ENCODE measurements around the gene VSIG1.

VSIG1 gene

GRCh38 chrX:108123591-108124366 is 78.9 kb downstream of the VSIG1 start:
- no peak overlapping the region for H3K4me3 ChIP-seq (ENCODE audit: low read length)
- DNase-seq (ENCODE audit: low read depth, low spot score): no peak

- H3K4me3 ChIP-seq (ENCODE audit: low read length): no peak overlapping the region
- no peak for DNase-seq (ENCODE audit: low read depth, low spot score)
Measured at GRCh38 chrX:108126661-108127060, 81.8 kb downstream of the VSIG1 start.

GRCh38 chrX:108127152-108127551 is 82.3 kb downstream of the VSIG1 start:
- H3K4me3 ChIP-seq (ENCODE audit: low read length): no peak overlapping the region
- DNase-seq (ENCODE audit: low read depth, low spot score): no peak
